ENCODE measurements around the gene CACNG1.

The CACNG1 gene

GRCh38 chr17:67018471-67019434 lies 25.6 kb upstream of the CACNG1 start:
- H3K4me1 Mint-ChIP-seq, result no peaks in the 10 kb centered on the region

GRCh38 chr17:67019809-67020208 lies 24.5 kb upstream of the CACNG1 start:
- Mint-ChIP-seq H3K4me1 (no peaks in the 10 kb centered on the region), H3K36me3 (no peaks in the 10 kb centered on the region), H3K27ac (no peak overlapping the region), H3K27me3 (peaks cover 3 to 4% of the 10 kb centered on the region in 2 donors), H3K9me3 (no peaks in the 10 kb centered on the region), H3K4me3 (no peak overlapping the region)
- DNase-seq, result no peak
- no peak for ATAC-seq (replicated peaks)

More at GRCh38 chr17:67018471-67019434, 25.6 kb upstream of the CACNG1 start:
- Mint-ChIP-seq H3K36me3 (no peaks in the 10 kb centered on the region), H3K27ac (no peak overlapping the region), H3K27me3 (peaks cover 4 to 6% of the 10 kb centered on the region in 2 donors), H3K4me3 (no peak overlapping the region), H3K9me3 (no peaks in the 10 kb centered on the region)
- DNase-seq (no peak), ATAC-seq (replicated peaks) (no peak)

GRCh38 chr17:67020293-67020766 lies 24.0 kb upstream of the CACNG1 start:
- ATAC-seq (replicated peaks), result no peak
- Mint-ChIP-seq H3K4me1 (no peaks in the 10 kb centered on the region), H3K27ac (no peak overlapping the region)

DNA sequence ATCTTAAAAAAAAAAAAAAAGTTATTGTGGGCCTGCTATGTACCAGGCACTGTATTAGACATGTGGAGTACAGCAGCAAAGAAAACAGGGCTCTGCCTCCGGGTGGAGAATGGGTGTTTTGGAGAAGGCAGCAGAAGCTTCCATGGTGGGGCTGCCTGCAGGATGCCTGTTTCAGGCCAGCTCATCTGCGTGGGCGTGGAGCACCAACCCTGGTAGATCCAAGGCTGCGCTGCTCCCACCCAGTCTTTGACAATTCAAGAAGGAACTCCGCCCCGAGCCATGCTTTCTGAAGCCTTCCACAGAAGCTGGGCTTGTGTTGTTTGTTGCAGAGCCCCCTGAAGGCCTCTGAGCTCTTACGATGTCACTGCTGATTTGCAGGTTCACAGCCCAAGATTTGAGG lies 23.2 kb upstream of the CACNG1 start:
- peaks cover 0 to 4% of the 10 kb centered on the region in 2 donors for H3K27me3 Mint-ChIP-seq
- no peak overlapping the region for H3K4me3 Mint-ChIP-seq
- no peak overlapping the region for H3K27ac Mint-ChIP-seq
- DNase-seq (no peak), ATAC-seq (replicated peaks) (no peak)
- H3K4me1 Mint-ChIP-seq, result no peaks in the 10 kb centered on the region
- no peaks in the 10 kb centered on the region for H3K36me3 Mint-ChIP-seq
- no peaks in the 10 kb centered on the region for H3K9me3 Mint-ChIP-seq

More at GRCh38 chr17:67020293-67020766, 24.0 kb upstream of the CACNG1 start:
- Mint-ChIP-seq H3K4me3 (no peak overlapping the region), H3K9me3 (no peaks in the 10 kb centered on the region), H3K36me3 (no peaks in the 10 kb centered on the region), H3K27me3 (peaks cover 0 to 4% of the 10 kb centered on the region in 2 donors)
- no peak for DNase-seq

DNA sequence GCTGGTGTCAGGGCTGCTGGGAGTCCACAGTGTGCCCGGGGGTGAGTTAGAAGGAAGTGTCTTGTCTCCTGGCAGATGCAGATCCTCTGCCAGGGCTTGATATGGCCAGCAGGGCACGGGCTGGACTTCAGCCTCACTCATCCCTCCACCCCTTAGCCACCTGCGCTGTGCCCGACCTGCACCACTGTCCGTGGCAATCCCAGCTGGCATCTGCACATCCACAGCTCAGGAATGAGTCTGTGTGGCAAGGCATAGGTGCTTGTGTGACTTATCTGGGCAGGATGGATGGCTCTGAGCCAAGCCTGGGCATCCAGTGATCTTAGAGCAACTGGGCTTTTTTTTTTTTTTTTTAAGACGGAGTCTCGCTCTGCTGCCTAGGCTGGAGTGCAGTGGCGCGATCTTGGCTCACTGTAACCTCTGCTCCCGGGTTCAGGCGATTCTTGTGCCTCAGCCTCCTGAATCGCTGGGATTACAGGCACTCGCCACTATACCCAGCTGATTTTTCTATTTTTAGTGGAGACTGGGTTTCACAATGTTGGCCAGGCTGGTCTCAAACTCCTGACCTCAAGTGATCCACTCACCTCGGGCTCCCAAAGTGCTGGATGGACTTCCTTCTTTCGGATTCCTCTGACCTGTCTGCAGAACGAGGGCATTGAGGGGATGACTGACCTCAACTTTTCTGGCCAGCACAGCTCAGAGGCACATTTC lies 22.5 kb upstream of the CACNG1 start:
- no peak overlapping the region for H3K27ac Mint-ChIP-seq
- no peaks in the 10 kb centered on the region for H3K4me1 Mint-ChIP-seq
- DNase-seq (no peak), ATAC-seq (replicated peaks) (no peak)
- no peak overlapping the region for H3K4me3 Mint-ChIP-seq
- peaks cover 0 to 4% of the 10 kb centered on the region in 2 donors for H3K27me3 Mint-ChIP-seq
- H3K9me3 Mint-ChIP-seq, result no peaks in the 10 kb centered on the region
- H3K36me3 Mint-ChIP-seq, result no peaks in the 10 kb centered on the region

GRCh38 chr17:67022451-67022810 lies 21.9 kb upstream of the CACNG1 start:
- H3K9me3 Mint-ChIP-seq, result no peaks in the 10 kb centered on the region
- H3K27me3 Mint-ChIP-seq, result peaks cover 0 to under 1% of the 10 kb centered on the region in 2 donors
- ATAC-seq (replicated peaks) (no peak), DNase-seq (no peak)
- no peak overlapping the region for H3K27ac Mint-ChIP-seq
- H3K36me3 Mint-ChIP-seq, result no peaks in the 10 kb centered on the region
- no peak overlapping the region for H3K4me3 Mint-ChIP-seq
- H3K4me1 Mint-ChIP-seq, result no peaks in the 10 kb centered on the region

DNA sequence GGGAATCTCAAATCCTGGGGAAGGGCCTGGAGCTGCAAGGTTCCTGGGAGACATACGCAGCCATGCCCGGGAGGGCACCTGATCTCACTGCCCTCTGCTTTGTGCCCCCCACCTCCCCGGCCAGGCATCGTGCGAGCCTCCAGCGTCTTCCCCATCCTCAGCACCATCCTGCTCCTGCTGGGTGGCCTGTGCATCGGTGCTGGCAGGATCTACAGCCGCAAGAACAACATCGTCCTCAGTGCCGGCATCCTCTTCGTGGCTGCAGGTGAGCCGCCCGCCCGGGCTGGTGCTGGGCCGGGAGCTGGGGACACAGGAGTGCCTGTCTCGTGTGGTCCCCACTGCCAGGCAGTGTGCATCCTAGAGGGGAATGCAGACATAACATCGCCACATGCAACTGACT lies 19.6 kb upstream of the CACNG1 start:
- no peaks in the 10 kb centered on the region for H3K36me3 Mint-ChIP-seq
- no peaks in the 10 kb centered on the region for H3K9me3 Mint-ChIP-seq
- no peak overlapping the region for H3K4me3 Mint-ChIP-seq
- no peaks in the 10 kb centered on the region for H3K4me1 Mint-ChIP-seq
- H3K27me3 Mint-ChIP-seq, result no peaks in the 10 kb centered on the region
- DNase-seq, result no peak
- no peak overlapping the region for H3K27ac Mint-ChIP-seq
- no peak for ATAC-seq (replicated peaks)

GRCh38 chr17:67025216-67025792 lies 19.1 kb upstream of the CACNG1 start:
- H3K27me3 Mint-ChIP-seq, result no peaks in the 10 kb centered on the region
- no peaks in the 10 kb centered on the region for H3K4me1 Mint-ChIP-seq
- no peak overlapping the region for H3K27ac Mint-ChIP-seq
- no peaks in the 10 kb centered on the region for H3K9me3 Mint-ChIP-seq
- ATAC-seq (replicated peaks) (no peak), DNase-seq (no peak)
- no peaks in the 10 kb centered on the region for H3K36me3 Mint-ChIP-seq
- no peak overlapping the region for H3K4me3 Mint-ChIP-seq

DNA sequence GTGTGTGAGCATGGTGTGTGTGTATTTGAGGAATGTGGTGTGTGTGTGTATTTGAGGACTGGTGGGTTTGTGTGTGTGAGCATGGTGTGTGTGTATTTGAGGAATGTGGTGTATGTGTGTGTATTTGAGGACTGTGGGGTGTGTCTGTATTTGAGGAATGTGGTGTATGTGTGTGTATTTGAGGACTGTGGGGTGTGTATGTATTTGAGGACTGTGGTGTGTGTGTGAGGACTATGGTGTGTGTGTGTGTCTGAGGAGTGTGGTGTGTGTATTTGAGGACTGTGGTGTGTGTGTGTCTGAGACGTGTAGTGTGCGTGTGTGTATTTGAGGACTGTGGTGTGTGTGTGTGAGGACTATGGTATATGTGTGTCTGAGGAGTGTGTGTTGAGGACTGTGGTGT lies 18.0 kb upstream of the CACNG1 start:
- no peak for DNase-seq
- ATAC-seq (replicated peaks), result no peak
- H3K4me3 Mint-ChIP-seq, result no peak overlapping the region
- H3K27ac Mint-ChIP-seq, result no peak overlapping the region
- no peaks in the 10 kb centered on the region for H3K4me1 Mint-ChIP-seq
- H3K9me3 Mint-ChIP-seq, result no peaks in the 10 kb centered on the region
- no peaks in the 10 kb centered on the region for H3K36me3 Mint-ChIP-seq
- no peaks in the 10 kb centered on the region for H3K27me3 Mint-ChIP-seq

DNA sequence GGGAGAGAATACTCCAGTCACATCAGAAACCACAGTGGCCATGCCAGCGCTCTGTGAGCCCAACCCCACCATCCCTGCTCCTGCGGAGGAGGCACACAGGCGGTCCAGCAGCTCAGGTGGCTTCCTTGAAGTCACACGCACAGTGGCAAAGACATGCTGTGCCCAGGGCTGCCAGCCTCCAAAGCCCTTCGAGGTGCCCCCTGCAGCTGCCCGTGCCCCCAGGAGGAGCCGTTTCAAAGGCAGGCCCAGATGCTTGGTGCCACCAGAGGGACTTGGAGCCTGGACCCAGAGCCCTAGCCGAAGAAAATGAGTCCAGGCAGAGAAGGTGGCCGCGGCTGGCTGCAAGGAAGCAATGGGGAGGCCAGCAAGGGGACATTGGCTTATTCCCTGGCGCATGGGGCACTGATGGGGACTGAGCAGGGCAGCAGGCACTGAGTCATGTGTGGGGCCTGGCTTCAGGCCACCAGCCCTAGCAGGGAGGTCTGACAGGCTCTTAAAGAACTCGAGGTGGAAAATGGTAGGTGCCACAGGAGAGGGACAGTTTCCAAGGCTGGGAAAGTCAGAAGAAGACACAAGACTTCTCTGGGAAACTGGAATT lies 17.2 kb upstream of the CACNG1 start:
- DNase-seq, result no peak
- Mint-ChIP-seq H3K4me3 (no peak overlapping the region), H3K36me3 (no peaks in the 10 kb centered on the region), H3K9me3 (no peaks in the 10 kb centered on the region), H3K4me1 (no peaks in the 10 kb centered on the region), H3K27me3 (no peaks in the 10 kb centered on the region), H3K27ac (no peak overlapping the region)
- no peak for ATAC-seq (replicated peaks)

DNA sequence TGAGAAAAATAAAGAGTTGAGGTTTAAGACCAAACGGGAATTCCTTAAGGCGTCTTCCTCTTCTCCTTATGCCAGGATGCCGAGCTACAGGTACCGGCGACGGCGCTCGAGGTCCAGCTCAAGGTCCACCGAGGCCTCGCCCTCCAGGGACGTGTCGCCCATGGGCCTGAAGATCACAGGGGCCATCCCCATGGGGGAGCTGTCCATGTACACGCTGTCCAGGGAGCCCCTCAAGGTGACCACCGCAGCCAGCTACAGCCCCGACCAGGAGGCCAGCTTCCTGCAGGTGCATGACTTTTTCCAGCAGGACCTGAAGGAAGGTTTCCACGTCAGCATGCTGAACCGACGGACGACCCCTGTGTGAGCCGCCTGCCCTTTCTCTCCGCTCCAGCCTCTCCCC lies 13.7 kb upstream of the CACNG1 start:
- H3K27ac Mint-ChIP-seq, result no peak overlapping the region
- no peaks in the 10 kb centered on the region for H3K9me3 Mint-ChIP-seq
- H3K27me3 Mint-ChIP-seq, result peaks cover 0 to 4% of the 10 kb centered on the region in 2 donors
- no peaks in the 10 kb centered on the region for H3K36me3 Mint-ChIP-seq
- H3K4me1 Mint-ChIP-seq, result peaks cover 0 to 3% of the 10 kb centered on the region in 2 donors
- ATAC-seq (replicated peaks) (no peak), DNase-seq (no peak)
- H3K4me3 Mint-ChIP-seq, result no peak overlapping the region

- no peak for ATAC-seq (replicated peaks)
- H3K4me1 Mint-ChIP-seq, result peaks cover 0 to 8% of the 10 kb centered on the region in 2 donors
- no peak for DNase-seq
- no peaks in the 10 kb centered on the region for H3K36me3 Mint-ChIP-seq
- no peak overlapping the region for H3K4me3 Mint-ChIP-seq
- H3K27me3 Mint-ChIP-seq, result peaks cover 0 to 10% of the 10 kb centered on the region in 2 donors
- no peaks in the 10 kb centered on the region for H3K9me3 Mint-ChIP-seq
- H3K27ac Mint-ChIP-seq, result no peak overlapping the region
These were observed 12.0 kb upstream of the CACNG1 start for GRCh38 chr17:67032382-67032781.

- no peak for ATAC-seq (replicated peaks)
- peaks cover 0 to 10% of the 10 kb centered on the region in 2 donors for H3K27me3 Mint-ChIP-seq
- H3K27ac Mint-ChIP-seq, result no peak overlapping the region
- no peaks in the 10 kb centered on the region for H3K9me3 Mint-ChIP-seq
- no peak for DNase-seq
- peaks cover 0 to 8% of the 10 kb centered on the region in 2 donors for H3K4me1 Mint-ChIP-seq
- H3K36me3 Mint-ChIP-seq, result no peaks in the 10 kb centered on the region
- no peak overlapping the region for H3K4me3 Mint-ChIP-seq
These were observed 11.4 kb upstream of the CACNG1 start for GRCh38 chr17:67032985-67033384.

- H3K4me1 Mint-ChIP-seq, result peaks cover 0 to 8% of the 10 kb centered on the region in 2 donors
- ATAC-seq (replicated peaks) (no peak), DNase-seq (no peak)
- H3K27me3 Mint-ChIP-seq, result peaks cover 0 to 10% of the 10 kb centered on the region in 2 donors
- no peaks in the 10 kb centered on the region for H3K9me3 Mint-ChIP-seq
- no peak overlapping the region for H3K27ac Mint-ChIP-seq
- H3K36me3 Mint-ChIP-seq, result no peaks in the 10 kb centered on the region
- no peak overlapping the region for H3K4me3 Mint-ChIP-seq
These were observed 10.7 kb upstream of the CACNG1 start for GRCh38 chr17:67033613-67034012.
